EH (cell line): Measurements from ENCODE around the gene PCARE.
A peak's percentile ranks its signal among the peaks of the same experiment; 100 is the strongest.
"Not testable (repeated sequence)": the region's sequence is repeated elsewhere in the genome, so short reads cannot be mapped to it uniquely, and the experiment has no call there.

Source experiments
- DNase-seq: peaks from one replicate; pipeline ENCODE4 v3.0.0-alpha.2; 2015; ENCODE audit warnings: low read depth

The PCARE gene

GRCh38 chr2:29074411-29074810, at the start of gene PCARE:
Gene PCARE (minus strand): TSS chr2:29074523. CDS start chr2:29074261, 262 bp downstream.
- DNase-seq: no peak

GRCh38 chr2:29123617-29124349, 49.5 kb upstream of the PCARE start:
- DNase-seq: peak; percentile 88

DNA sequence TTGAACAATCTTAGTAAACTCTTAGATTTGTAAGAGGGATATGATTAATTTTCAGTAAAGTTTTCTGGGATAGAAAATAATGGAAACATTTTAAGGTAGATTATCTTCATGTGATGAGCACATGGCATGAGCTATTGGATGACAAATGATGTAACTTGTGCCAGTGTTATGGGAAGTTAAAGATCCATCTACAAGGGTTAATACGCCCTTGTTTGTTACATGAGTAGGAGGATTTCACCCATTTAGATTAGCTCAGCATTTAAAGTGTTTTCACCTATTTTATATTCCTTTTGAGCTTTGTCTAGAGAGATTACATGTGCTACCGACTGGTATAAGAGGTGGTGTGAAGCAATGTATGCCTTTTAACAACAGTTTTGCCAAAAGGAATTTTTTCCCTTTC, 46.5 kb upstream of the PCARE start:
- no peak for DNase-seq

- DNase-seq: no peak
These were observed 44.9 kb upstream of the PCARE start for GRCh38 chr2:29119211-29119610.

- peak; percentile 67 for DNase-seq
These were observed 43.4 kb upstream of the PCARE start for GRCh38 chr2:29117636-29118303.

GRCh38 chr2:29115797-29116781, 41.8 kb upstream of the PCARE start:
- peak; percentile 86 for DNase-seq

DNA sequence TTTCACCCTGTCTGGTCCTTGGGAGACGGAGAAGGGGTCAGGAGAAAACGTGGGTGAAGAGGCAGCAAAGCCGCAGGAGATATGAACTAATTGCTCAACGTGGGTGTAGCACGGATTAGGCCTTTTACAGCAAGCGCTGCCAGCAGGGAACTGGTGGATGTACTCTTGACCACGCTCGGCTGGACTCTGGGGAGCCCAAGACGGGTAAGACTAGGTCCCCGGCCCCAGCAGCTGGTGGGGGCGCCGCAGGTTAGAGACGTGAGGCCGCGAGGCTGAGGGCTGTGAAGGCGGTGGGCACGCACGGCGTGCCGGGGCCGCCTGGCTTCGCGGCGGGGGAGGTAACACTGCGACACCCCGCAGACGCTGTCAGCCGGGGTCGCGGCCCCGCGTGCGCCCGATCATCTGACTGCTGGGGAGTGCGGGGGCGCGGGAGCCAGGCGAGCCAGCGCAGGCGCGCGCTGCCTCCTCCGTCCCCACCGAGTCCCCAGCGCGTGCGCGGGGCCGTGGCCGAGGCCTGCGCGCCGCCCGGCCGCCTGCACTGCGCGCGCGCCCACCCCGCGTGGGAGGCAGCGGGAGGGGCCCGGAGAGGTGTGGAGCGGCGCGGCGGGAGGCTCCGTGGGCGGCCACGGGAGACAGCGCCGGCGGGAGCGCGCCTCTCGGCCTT, 40.8 kb upstream of the PCARE start, which contains the start of gene CLIP4:
CLIP4 (plus strand) TSS at position 470 of the 664 bp plus-strand sequence. CDS start 5,974 bp downstream, outside the sequence.
- peak; percentile 59 for DNase-seq

GRCh38 chr2:29114586-29114945, 40.2 kb upstream of the PCARE start:
- no peak for DNase-seq

GRCh38 chr2:29113891-29114321, 39.6 kb upstream of the PCARE start:
- peak; percentile 90 for DNase-seq

GRCh38 chr2:29113027-29113686, 38.8 kb upstream of the PCARE start:
- peak; percentile 66 for DNase-seq

DNA sequence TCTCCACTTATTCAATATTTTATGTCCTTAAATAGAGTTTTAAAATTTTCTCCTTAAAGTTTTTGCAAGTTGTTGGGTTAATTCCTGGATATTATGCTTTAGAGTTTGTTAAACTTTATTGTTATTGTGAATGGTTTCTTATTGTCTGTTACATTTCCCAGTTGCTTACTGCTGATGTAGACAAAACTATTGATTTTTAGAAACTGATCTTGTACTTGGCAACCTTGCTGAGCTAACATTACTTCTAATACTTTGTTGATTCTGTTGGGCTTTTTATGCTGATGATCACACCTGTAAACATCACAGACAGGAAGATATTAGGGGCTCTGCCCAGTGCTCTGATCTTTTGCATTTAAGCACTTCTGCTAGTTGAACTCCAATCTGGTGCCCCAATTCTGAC, 38.1 kb upstream of the PCARE start:
- DNase-seq: no peak

DNA sequence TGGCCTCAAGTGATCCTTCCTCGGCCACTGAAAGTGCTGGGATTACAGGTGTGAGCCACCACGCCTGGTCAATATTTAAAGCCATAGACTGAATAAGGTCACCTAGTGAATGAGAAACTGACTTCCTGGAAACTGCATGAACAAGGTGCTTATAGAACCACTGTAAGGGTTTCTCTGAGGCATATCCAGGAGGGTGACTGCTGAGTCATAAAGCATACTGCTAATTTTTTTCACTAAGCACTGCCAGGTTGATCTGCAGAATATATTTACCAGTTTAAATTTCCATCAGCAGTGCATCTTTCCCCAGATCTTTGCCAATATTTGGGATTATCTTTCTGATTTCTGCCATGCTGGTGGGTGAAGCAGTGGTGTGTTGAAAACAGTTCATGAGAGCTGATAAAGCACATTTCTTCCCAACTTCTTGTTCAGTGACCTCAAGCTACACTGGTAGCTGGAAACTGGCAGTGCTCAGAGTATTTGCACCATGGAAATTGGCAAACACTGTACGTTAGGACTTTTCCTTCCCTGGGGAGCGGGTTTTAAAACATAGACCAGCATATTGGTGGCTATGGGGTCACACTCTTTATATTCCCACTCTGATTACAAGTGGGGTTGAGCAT, 36.7 kb upstream of the PCARE start:
- DNase-seq: no peak

GRCh38 chr2:29109246-29109645, 34.9 kb upstream of the PCARE start:
- no peak for DNase-seq

- peak; percentile 95 for DNase-seq
These were observed 33.9 kb upstream of the PCARE start for GRCh38 chr2:29108225-29108624.

- DNase-seq: not testable (repeated sequence)
These were observed 33.2 kb upstream of the PCARE start for GRCh38 chr2:29107547-29107946.

GRCh38 chr2:29106980-29107388, 32.7 kb upstream of the PCARE start:
- no peak for DNase-seq

DNA sequence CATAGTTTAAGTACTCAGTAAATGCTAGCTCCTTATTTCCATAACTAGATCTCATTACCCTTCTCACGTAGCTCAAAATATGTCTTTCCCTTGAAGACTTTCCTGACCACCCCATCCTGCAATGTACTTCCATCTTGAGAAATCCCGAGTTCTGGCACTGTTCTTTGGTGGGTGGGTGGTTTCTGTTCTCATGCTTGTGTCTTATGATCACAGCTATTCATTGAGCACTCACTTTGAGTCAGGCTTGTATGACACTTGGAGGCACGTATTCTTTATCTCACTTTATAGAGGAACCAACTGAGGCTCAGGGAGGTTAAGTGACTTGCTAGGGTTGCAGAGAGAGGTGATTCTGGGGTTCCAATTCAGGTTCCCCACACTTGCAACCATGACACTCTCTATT, 31.9 kb upstream of the PCARE start:
- DNase-seq: no peak

- no peak for DNase-seq
These were observed 31.1 kb upstream of the PCARE start for GRCh38 chr2:29105375-29105774.

GRCh38 chr2:29104688-29105087, 30.4 kb upstream of the PCARE start:
- no peak for DNase-seq

DNA sequence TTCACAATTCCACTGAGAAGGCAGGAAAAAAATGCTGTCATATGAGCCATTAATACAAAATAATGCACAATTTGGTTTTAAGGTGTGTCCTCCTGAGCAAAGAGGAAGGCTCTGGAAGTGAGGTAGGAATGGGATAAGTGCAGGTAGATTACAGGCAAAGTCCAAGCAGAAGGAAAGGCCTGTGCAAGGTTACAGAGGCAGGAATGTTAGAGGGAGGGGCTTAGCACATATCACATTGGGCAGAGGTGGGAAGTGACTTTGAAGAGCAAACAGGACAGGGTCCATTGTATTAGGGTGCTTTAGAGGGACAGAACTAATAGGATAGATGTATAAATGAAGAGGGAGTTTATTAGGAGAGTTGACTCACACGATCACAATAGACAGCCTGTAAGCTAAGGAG, 26.2 kb upstream of the PCARE start:
- DNase-seq: no peak

DNA sequence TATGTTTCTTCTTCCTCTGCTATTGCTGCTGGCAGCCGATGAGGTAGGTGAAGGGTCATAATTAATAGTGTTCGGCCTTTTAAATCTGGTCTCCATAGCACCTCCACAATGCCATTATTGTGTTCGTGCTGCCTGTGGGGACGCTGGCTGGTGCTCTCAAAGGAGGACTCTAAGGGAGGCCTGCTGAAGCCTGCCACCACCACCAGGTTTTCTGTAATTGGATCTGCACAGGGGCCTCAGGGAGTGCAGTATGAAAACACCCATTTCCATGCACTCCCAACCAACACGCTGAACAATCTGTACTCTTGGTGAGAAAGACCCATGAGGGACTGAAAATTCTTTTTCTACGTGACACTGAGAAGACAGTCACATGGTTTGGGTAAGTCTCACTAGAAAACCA, 23.2 kb upstream of the PCARE start:
- no peak for DNase-seq
